GM21619 (cell line): ENCODE results near the gene PCP2.
"Not testable (repeated sequence)": the region's sequence is repeated elsewhere in the genome, so short reads cannot be mapped to it uniquely, and the experiment has no call there.

Experiments used
- ATAC-seq: cut with Tn5 transposase; IDR thresholded peaks from one replicate; pipeline ENCODE4 v1.9.1; 2021; ENCODE audit not compliant: unreplicated experiment

PCP2 gene

DNA sequence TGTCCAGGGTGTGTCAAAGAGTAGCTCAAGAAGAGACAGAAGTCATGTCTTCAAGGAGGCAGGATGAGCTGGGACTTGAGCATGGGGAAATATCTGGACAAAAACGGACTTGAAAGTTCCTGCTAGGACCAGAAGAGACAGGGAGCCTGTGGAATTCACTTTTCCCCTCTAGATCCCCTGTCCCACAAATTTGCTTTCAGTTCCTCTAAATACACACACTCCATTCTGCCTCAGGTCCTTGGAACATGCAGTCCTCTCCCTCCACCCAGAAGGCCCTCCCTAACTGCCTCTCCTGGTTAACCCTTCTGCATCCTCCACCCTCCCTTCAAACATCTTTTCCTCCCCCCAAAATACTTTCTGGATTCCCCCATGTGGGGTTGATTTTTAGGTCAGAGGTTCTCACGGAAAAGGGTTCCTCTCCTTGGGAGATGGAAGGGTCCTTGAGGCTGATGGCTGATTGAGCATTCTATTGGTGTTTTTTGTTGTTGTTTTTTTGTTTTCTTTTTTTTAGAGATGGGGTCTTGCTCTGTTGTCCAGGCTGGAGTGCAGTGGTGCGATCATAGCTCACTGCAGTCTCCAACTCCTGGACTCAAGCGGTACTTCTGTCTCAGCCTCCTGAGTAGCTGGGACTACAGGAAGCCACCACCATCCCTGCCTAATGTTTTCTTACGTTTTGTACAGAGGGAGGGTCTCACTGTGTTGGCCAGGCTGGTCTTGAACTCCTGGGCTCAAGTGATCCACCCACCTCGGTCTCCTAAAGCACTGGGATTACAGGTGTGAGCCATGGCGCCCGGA lies 28.4 kb upstream of the PCP2 start:
- ATAC-seq, result no peak

DNA sequence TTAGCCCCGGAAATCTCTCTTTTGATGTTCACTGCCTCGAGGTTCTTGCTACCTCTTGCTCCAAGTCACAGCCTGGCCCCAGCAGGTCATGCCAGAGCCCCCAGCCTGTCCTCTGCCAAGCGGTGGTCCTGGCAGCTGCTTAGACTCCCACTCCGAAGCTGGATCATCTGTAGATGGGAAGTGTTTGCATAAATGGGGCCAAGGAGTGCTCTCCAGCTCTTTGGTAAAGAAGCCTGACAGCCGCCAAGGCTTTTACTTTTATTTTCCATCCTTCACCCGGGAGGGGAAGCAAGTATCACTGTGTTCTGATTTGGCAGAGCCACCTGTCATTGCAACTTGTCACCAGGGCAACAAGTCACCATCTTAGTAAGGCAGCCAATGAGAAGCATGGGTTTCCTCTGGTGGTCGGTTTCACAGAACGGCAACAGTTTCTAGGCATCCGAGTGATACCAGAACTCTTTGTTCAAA lies 24.7 kb upstream of the PCP2 start:
- ATAC-seq, result peak; percentile 78

GRCh38 chr19:7657131-7657751 lies 23.7 kb upstream of the PCP2 start:
- ATAC-seq, result no peak

GRCh38 chr19:7655581-7655980 lies 22.1 kb upstream of the PCP2 start:
- ATAC-seq, result no peak

GRCh38 chr19:7654401-7654800 lies 20.9 kb upstream of the PCP2 start:
- no peak for ATAC-seq

GRCh38 chr19:7652061-7652641 lies 18.6 kb upstream of the PCP2 start:
- no peak for ATAC-seq

GRCh38 chr19:7650148-7650547 lies 16.6 kb upstream of the PCP2 start:
- no peak for ATAC-seq

GRCh38 chr19:7648265-7649014 lies 14.9 kb upstream of the PCP2 start:
- no peak for ATAC-seq

- no peak for ATAC-seq
Measured at GRCh38 chr19:7647156-7647555, 13.6 kb upstream of the PCP2 start.

- no peak for ATAC-seq
Measured at GRCh38 chr19:7646426-7646700, 12.8 kb upstream of the PCP2 start.

DNA sequence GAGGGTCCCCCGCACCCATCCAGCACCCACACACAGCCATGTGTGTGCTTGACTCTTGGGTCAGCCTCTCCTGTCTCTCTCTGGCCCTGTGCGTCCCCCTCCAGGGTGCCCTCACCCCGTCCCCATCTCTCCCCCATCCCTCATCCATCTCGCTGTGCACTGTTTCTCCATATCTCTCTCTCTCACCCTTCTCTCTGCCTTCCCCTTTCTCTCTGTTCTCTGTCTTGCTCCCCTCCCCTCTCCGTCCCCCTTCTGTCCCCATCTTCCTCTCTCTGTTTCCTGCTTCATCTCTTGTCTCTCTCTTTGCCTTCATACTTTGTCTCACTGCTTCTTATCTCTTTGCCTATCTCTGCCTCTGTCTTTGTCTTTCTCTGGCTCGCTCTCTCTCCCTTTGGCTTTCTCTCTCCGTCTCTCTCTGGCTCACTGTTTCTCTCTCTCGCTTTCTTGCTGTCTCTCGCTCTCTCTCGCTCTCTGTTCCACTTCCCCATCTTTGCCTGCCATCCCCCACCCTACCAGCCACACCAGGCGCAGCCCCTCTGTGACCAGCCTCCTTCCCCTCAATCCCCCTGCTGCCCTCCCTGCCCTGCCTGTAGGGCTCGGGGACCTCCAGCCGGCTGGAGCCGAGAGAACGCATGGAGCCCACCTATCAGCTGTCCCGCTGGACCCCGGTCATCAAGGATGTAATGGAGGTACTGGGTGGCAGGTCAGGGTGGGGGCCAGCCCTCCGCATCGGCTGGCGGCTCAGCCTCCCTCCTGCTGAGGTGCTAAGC lies 12.3 kb upstream of the PCP2 start:
- no peak for ATAC-seq

DNA sequence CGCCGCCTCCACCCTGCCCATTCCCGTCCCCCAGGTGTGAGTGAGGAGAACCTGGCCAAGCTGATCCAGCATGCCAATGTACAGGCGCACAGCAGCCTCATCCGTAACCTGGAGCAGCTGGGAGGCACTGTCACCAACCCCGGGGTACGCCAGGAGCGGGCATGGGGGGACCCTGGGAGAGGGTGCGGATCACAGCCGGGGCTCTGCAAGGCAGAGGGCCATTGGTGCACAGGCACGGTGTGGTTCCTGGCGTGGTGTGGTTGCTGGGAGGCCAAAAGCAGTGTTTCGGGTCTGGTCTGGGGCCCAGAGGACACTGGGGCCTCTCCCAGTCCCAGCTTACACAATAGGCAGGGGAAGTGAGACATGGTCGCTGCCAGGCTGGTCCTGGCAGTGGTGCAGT lies 11.6 kb upstream of the PCP2 start:
- no peak for ATAC-seq

DNA sequence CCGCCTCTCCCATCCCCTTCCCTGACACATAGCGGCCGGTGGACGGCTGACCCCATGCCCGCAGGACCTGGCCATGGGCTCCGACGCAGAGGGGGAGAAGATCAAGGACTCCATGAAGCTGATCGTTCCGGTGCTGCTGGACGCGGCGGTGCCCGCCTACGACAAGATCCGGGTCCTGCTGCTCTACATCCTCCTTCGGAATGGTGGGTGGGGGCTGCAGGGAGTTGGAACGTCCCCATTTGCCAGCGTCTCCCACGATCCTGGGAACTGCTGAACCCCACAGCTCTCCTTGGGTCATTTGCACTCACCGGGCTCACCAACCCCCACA lies 11.0 kb upstream of the PCP2 start:
- no peak for ATAC-seq

DNA sequence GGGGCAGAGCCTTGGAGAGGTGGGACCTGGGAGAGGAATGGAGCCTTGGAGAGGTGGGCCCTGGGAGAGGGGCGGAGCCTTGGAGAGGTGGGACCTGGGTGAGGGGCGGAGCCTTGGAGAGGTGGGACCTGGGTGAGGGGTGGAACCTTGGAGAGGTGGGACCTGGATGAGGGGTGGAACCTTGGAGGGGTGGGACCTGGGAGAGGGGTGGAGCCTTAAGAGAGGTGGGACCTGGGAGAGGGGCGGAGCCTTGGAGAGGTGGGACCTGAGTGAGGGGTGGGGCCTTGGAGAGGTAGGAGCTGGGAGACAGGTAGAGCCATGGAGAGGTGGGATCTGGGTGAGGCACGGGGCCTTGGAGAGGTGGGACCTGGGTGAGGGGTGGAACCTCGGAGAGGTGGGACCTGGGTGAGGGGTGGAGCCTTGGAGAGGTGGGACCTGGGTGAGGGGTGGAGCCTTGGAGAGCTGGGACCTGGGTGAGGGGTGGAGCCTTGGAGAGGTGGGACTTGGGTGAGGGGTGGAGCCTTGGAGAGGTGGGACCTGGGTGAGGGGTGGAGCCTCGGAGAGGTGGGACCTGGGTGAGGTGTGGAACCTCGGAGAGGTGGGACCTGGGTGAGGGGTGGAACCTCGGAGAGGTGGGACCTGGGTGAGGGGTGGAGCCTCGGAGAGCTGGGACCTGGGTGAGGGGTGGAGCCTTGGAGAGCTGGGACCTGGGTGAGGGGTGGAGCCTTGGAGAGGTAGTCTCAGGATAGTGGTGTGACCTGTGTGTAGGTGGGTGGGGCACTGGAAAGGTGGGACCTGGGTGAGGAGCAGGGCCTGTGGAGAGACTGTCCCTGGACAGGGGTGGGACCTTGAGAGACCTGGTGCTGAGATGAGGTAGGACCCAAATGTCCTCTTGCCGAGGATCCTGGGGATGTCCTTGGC lies 10.4 kb upstream of the PCP2 start:
- not testable (repeated sequence) for ATAC-seq

GRCh38 chr19:7643031-7643415 lies 9.5 kb upstream of the PCP2 start:
- ATAC-seq, result no peak

DNA sequence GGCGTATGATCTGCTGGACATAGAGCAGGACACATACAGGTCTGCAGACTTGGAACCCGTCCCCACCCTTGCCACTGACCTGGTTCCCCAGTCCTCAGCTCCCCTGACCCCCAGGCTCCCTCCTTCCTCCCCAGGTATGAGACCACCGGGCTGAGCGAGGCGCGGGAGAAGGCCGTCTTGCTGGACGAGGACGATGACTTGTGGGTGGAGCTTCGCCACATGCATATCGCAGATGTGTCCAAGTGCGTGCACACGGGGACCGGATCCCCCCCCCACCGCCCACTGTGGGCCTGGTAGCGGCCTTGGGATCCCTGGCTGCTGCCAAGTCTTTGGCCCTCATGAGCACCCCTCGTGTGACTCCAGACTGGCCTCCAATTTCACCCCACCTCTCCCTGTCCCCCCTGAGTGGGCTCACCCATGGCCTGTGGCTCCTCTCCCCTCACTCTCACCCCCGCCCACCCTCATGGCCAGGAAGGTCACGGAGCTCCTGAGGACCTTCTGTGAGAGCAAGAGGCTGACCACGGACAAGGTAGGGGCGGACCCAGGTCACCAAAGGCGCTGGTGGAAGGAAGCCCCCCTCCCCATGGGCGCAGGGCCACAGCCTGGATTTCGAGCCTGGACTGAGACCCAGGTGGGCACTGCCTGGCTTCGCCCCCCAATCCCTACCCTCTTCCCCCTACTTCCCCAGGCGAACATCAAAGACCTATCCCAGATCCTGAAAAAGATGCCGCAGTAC lies 8.9 kb upstream of the PCP2 start:
- ATAC-seq, result no peak

DNA sequence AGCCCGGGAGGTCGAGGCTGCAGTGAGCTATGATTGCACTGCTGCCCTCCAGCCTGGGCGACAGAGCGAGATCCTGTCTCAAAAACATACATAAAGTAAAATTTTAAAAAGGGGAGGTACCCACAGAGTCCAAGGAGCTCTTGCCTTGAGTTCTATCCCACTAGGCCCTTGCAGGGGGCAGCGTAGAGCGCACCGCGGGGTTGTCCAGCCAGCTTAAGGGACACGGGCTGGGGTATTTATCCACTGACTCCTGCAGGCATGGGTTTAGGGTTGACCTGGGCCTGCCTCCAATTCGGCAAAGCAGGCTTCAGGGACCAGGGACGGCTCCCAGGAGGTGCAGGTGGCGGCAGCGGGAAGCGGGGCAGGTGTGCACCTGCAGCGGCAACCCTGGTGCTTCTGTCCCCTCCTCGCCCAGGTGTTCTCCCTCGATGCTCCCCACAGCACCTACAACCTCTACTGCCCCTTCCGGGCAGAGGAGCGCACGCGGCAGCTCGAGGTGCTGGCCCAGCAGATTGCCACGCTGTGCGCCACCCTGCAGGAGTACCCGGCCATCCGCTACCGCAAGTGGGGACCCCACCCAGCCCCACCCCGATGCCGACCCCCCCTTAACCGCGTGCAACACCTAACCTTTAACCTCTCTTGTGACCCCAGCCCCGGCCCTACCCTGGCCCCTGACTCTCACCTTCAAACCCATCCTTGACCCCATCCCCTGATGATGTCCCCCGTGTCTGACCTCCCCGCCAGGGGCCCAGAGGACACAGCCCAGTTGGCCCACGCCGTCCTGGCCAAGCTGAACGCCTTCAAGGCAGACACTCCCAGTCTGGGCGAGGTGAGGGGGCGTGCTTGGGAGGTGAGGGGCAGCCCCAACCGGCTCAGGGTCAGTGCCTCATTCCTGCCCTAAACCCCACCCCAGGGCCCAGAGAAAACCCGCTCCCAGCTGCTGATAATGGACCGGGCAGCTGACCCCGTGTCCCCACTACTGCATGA lies 8.1 kb upstream of the PCP2 start:
- no peak for ATAC-seq

- no peak for ATAC-seq
Measured at GRCh38 chr19:7640803-7641202, 7.3 kb upstream of the PCP2 start.
